Gastroesophageal sphincter (tissue), 4 donors: ENCODE results near the gene ANKRD65. TPM values are rescaled to one million over a fixed set of nuclear protein-coding genes. Genes with fewer than 3 reads are reported as not detected.

ENCODE experiments used
- ATAC-seq: fragments of 150-250 bp; one replicate; pipeline ENCODE4 v1.9.1; 2016; ENCODE audit warnings: mild to moderate bottlenecking, moderate library complexity
- H3K27ac ChIP-seq, 4 donors: fragments of 200-600 bp; sonication (generic) in 3 of 4; 1 replicate in 3 of 4; 2 replicates in 1 of 4; pipeline ENCODE4 v1.5.1; 2016 to 2019
- H3K27me3 ChIP-seq: fragments of 200-600 bp; sonication (generic); one replicate; pipeline ENCODE4 v1.5.1; 2019
- H3K36me3 ChIP-seq, 2 donors: fragments of 200-600 bp; sonication (generic); one replicate each; pipeline ENCODE4 v1.5.1; 2019; ENCODE audit warnings: control low read depth in 1 of 2
- H3K4me1 ChIP-seq, 3 donors: fragments of 200-600 bp; sonication (generic); 1 replicate in 2 of 3; 2 replicates in 1 of 3; pipeline ENCODE4 v1.5.1; 2016 to 2019; ENCODE audit warnings: control low read depth in 2 of 3
- H3K4me3 ChIP-seq, 2 donors: fragments of 200-600 bp; sonication (generic); one replicate each; pipeline ENCODE4 v1.5.1; 2019; ENCODE audit warnings: mild to moderate bottlenecking in 1 of 2, moderate library complexity in 1 of 2
- H3K9me3 ChIP-seq, 3 donors: fragments of 200-600 bp; sonication (generic); one replicate each; pipeline ENCODE4 v1.5.1; 2017 to 2019; ENCODE audit warnings: control low read depth in 2 of 3
- EP300 ChIP-seq: sonication (generic); formaldehyde crosslinking; IDR thresholded peaks from one replicate; pipeline ENCODE4 v1.6.1; 2017; ENCODE audit warnings: antibody characterized with exemption, mild to moderate bottlenecking
- POLR2A ChIP-seq, 2 donors: fragments of 450-650 bp; IDR thresholded peaks; one replicate each; pipeline ENCODE4 v1.6.1; 2017; ENCODE audit warnings: antibody characterized with exemption in 2 of 2, mild to moderate bottlenecking in 2 of 2, moderate library complexity in 1 of 2
- POLR2AphosphoS5 ChIP-seq: sonication (generic); formaldehyde crosslinking; IDR thresholded peaks from one replicate; pipeline ENCODE4 v1.6.1; 2017; ENCODE audit warnings: antibody characterized with exemption
- WGBS, 2 donors: methylation state at CpG; one replicate each; pipeline ENCODE4 v1.1.5; 2018; ENCODE audit warnings: low coverage in 1 of 2; 5-methylcytosine and 5-hydroxymethylcytosine counted together
- total RNA-seq, 4 donors: library from RNA; depleted of rRNA; stranded (reverse); fragments of >200 nt; gene quantifications; one replicate each; pipeline ENCODE4 v1.1.0, GENCODE V29; 2016
- TF ChIP-seq, protein P1 (sequence below), 4 experiments: fragments of 200-600 bp in 2 of 4; fragments of 450-650 bp in 2 of 4; sonication (generic) in 1 of 4; IDR thresholded peaks; one replicate each; pipeline ENCODE4 v1.5.1; 2017 to 2019; ENCODE audit warnings: antibody characterized with exemption in 4 of 4, mild to moderate bottlenecking in 2 of 4, moderate library complexity in 2 of 4

Gene ANKRD65
- total RNA-seq, 4 donors from 2014 or later: 8.7 to 16.9 (median 10.3) TPM

DNA sequence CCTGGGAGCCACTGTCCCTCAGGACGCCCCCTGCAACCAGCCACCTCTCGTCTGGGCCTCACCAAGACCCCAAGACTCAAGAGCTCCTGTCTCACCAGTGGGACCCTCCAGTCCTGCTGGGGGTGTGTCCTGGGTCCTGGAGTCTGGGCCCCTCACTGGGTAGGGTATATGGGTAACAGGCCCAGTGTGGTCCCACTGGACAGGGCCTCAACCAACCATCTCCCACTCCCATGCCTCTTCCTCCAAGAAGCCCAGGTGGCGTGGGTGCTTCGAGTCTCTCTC lies 13.7 kb upstream of the ANKRD65 start:
- ATAC-seq: no peak
- TF ChIP-seq, protein P1, sequence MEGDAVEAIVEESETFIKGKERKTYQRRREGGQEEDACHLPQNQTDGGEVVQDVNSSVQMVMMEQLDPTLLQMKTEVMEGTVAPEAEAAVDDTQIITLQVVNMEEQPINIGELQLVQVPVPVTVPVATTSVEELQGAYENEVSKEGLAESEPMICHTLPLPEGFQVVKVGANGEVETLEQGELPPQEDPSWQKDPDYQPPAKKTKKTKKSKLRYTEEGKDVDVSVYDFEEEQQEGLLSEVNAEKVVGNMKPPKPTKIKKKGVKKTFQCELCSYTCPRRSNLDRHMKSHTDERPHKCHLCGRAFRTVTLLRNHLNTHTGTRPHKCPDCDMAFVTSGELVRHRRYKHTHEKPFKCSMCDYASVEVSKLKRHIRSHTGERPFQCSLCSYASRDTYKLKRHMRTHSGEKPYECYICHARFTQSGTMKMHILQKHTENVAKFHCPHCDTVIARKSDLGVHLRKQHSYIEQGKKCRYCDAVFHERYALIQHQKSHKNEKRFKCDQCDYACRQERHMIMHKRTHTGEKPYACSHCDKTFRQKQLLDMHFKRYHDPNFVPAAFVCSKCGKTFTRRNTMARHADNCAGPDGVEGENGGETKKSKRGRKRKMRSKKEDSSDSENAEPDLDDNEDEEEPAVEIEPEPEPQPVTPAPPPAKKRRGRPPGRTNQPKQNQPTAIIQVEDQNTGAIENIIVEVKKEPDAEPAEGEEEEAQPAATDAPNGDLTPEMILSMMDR (IDR thresholded peaks at IDR 0.05): no peak
- no peak for TF ChIP-seq POLR2A (IDR thresholded peaks at IDR 0.05)
- no peak for TF ChIP-seq EP300
- TF ChIP-seq POLR2AphosphoS5: no peak
- peak overlapping the region; percentile 79 to 97 (median 94) for H3K27ac ChIP-seq
- H3K27me3 ChIP-seq: no peaks in the 10 kb centered on the region
- WGBS, 2 donors: 80% methylated on average over 1 of the region's 4 CpGs; no CpG with 5 or more reads in 1 of the 2 donors
- no peaks in the 10 kb centered on the region for H3K9me3 ChIP-seq
- peaks cover 0 to 13% of the 10 kb centered on the region in 2 donors for H3K36me3 ChIP-seq
- peak overlapping the region in 1 of 2 donors; percentile 71 for H3K4me3 ChIP-seq
- peaks cover 0 to 95% (median 74%) of the 10 kb centered on the region in 3 donors for H3K4me1 ChIP-seq

DNA sequence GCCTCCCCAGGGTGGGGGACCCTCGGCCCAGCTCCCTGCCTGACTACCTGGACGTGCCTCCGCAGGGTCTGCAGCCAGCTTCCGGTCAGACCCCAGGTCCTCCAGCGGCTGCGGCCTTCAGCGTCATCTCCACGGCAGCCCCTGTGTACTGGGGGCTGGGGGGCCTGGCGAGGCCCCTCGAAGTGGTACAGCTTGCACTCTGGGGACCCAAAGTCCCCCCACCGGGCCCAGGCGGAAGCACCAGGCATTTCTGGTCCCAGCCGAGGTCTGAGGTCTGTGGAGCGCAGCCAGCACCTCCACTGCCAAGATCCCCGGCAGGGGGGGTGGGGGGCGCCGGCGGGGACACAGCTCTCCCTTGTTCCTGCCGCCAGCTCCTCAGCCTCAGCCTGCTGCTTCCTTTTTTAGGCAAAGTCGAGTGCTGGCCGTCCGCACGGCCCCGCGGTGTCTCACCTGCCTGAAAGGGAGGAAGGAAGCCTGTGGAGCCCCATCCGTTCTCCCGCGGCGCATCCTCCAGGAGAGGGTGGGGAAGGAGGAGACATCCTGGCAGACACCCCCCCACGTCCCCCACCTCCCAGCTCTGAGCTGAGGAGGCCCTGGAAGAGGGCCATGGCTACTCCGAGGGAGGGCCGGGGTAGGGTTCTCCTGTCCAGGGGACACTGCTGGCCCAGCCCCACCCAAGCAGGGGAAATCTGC lies 13.2 kb upstream of the ANKRD65 start:
- no peaks in the 10 kb centered on the region for H3K9me3 ChIP-seq
- H3K27ac ChIP-seq: peak overlapping the region; percentile 79 to 97 (median 94)
- peak; percentile 26 for ATAC-seq
- TF ChIP-seq POLR2AphosphoS5 (peak; percentile 41), EP300 (no peak), POLR2A (IDR thresholded peaks at IDR 0.05) (peak in 1 of 2 donors; percentile 8)
- TF ChIP-seq, protein P1 (IDR thresholded peaks at IDR 0.05): peak in 2 of 4 experiments; percentile 19 to 32
- peaks cover 0 to 10% of the 10 kb centered on the region in 2 donors for H3K36me3 ChIP-seq
- 0% methylated on average over 2 of the region's 32 CpGs; no CpG with 5 or more reads in 1 of the 2 donors for WGBS, 2 donors
- H3K4me1 ChIP-seq: peaks cover 0 to 99% (median 79%) of the 10 kb centered on the region in 3 donors
- no peaks in the 10 kb centered on the region for H3K27me3 ChIP-seq
- H3K4me3 ChIP-seq: peak overlapping the region; percentile 1 to 71

GRCh38 chr1:1433804-1434130 lies 12.7 kb upstream of the ANKRD65 start:
- H3K36me3 ChIP-seq: peaks cover 0 to 5% of the 10 kb centered on the region in 2 donors
- peaks cover 0 to 100% (median 79%) of the 10 kb centered on the region in 3 donors for H3K4me1 ChIP-seq
- peak overlapping the region; percentile 79 to 97 (median 94) for H3K27ac ChIP-seq
- no peaks in the 10 kb centered on the region for H3K27me3 ChIP-seq
- TF ChIP-seq, protein P1 (IDR thresholded peaks at IDR 0.05): no peak
- peak; percentile 80 for TF ChIP-seq POLR2AphosphoS5
- no peak for TF ChIP-seq POLR2A (IDR thresholded peaks at IDR 0.05)
- TF ChIP-seq EP300: no peak
- H3K4me3 ChIP-seq: peak overlapping the region in 1 of 2 donors; percentile 71
- 0% methylated on average over 1 of the region's 12 CpGs; no CpG with 5 or more reads in 1 of the 2 donors for WGBS, 2 donors
- no peaks in the 10 kb centered on the region for H3K9me3 ChIP-seq
- no peak for ATAC-seq

DNA sequence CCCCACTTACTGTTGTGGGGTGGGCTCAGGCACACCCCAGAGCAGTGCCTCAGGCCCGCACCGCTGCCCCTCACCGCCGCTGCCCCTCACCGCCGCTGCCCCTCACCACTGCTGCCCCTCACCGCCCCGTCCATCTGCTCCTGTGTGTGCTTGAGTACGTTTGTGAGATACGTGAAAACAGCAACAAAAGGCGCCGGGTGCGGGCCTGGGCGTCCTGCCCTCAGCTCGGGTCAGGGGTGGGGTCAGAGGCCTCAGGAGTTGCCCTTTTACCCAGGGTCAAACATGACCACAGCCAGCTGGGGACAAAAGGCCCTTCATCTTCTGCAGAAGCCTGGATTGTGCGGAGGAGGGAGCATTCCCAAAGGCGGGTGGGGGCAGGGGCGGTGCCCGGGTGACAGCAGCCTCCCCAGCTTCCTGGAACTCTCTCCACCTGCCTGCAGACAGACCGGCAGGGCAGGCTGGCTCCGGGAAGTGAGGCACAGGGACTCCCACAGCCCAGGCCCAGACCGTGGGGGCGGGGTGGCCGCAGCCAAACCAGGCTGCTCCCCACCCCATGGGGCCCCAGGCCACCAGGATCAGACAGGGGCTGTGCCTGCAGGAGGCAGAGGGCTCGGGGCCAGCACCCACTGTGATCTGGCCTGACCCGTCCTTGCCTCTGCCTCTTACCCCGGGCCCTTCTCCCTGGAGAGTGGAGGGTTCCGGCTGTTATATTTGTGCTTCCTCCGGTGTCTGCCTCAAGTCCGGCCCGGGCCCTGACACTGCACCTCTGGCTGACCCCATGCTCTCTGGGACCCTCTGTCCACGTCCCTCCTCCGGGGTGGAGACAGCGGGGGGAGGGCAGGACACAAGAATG lies 12.1 kb upstream of the ANKRD65 start:
- Histone ChIP-seq H3K4me3 (peak overlapping the region in 1 of 2 donors; percentile 71), H3K27ac (peak overlapping the region; percentile 79 to 97 (median 94)), H3K27me3 (no peaks in the 10 kb centered on the region), H3K36me3 (no peaks in the 10 kb centered on the region), H3K9me3 (no peaks in the 10 kb centered on the region), H3K4me1 (peaks cover 0 to 100% (median 78%) of the 10 kb centered on the region in 3 donors)
- WGBS, 2 donors: 0 to 59% methylated on average over 2 to 6 of the region's 34 CpGs
- peak; percentile 26 for ATAC-seq
- TF ChIP-seq, protein P1 (IDR thresholded peaks at IDR 0.05): peak in 1 of 4 experiments; percentile 9
- no peak for TF ChIP-seq POLR2A (IDR thresholded peaks at IDR 0.05)
- peak; percentile 97 for TF ChIP-seq POLR2AphosphoS5
